H1 (cell line): ENCODE measurements around the gene PCDHGB5. TPM values are rescaled to one million over a fixed set of nuclear protein-coding genes. Genes with fewer than 3 reads are reported as not detected.

Experiments used
- CTCF ChIA-PET: fragments of 300-600 bp; sonication (Branson Sonifier 250); formaldehyde crosslinking; loops from one replicate; lab custom pipeline; 2021; ENCODE audit not compliant: partially characterized antibody; lab: Charles Lee
- POLR2A ChIA-PET: fragments of 300-600 bp; sonication (Branson Sonifier 250); formaldehyde crosslinking; loops from one replicate; lab custom pipeline; 2021; ENCODE audit warnings: inconsistent platforms; ENCODE audit not compliant: partially characterized antibody; lab: Charles Lee
- DNase-seq, 2 experiments: peaks; one replicate each; pipeline versions ENCODE4 v3.0.0 to v3.0.0-alpha.2; 2010 to 2022; ENCODE audit warnings: low spot score in 2 of 2, low read depth in 1 of 2, mixed read lengths in 1 of 2
- FAIRE-seq: peaks from 2 replicates; lab custom pipeline; 2011; peaks lifted over from hg19 to GRCh38; lab: Jason Lieb, UNC
- H2AFZ ChIP-seq: 2 replicates; pipeline ENCODE4 v1.8.1; 2012; ENCODE audit warnings: low read length, inconsistent platforms
- H2AK5ac ChIP-seq: 2 replicates; pipeline ENCODE4 v1.6.1; 2013; ENCODE audit warnings: low read depth, low read length
- H2BK120ac ChIP-seq: replicated peaks from 2 replicates; pipeline ENCODE3; 2013; ENCODE audit warnings: low read depth, low read length, inconsistent platforms
- H2BK12ac ChIP-seq: 2 replicates; pipeline ENCODE4 v1.6.1; 2013; ENCODE audit warnings: low read depth, low read length
- H2BK15ac ChIP-seq: 2 replicates; pipeline ENCODE4 v1.6.1; 2013; ENCODE audit warnings: low read length
- H2BK20ac ChIP-seq: 2 replicates; pipeline ENCODE4 v1.6.1; 2013; ENCODE audit warnings: low read length
- H2BK5ac ChIP-seq: 2 replicates; pipeline ENCODE4 v1.6.1; 2013; ENCODE audit warnings: low read depth, low read length
- H3K14ac ChIP-seq: 2 replicates; pipeline ENCODE4 v1.6.1; 2013; ENCODE audit warnings: inconsistent platforms; ENCODE audit not compliant: insufficient read length
- H3K18ac ChIP-seq: 2 replicates; pipeline ENCODE4 v1.6.1; 2013; ENCODE audit warnings: low read length; ENCODE audit errors: extremely low read depth
- H3K23ac ChIP-seq: 2 replicates; pipeline ENCODE4 v1.6.1; 2013; ENCODE audit warnings: inconsistent platforms; ENCODE audit not compliant: insufficient read length
- H3K23me2 ChIP-seq: 2 replicates; pipeline ENCODE4 v1.6.1; 2013; ENCODE audit warnings: low read depth, low read length
- H3K27ac ChIP-seq: 2 replicates; pipeline ENCODE4 v1.6.1; 2011; ENCODE audit warnings: low read depth, low read length, inconsistent platforms
- H3K27me3 ChIP-seq, 4 experiments: replicated peaks in 1 of 4; 1 replicate in 1 of 4; 2 replicates in 3 of 4; pipeline versions ENCODE4 v1.6.1 to v1.8.1; 2011 to 2013; ENCODE audit warnings: low read length in 3 of 4, mild to moderate bottlenecking in 3 of 4, inconsistent platforms in 2 of 4, mixed read lengths in 2 of 4, moderate library complexity in 1 of 4; ENCODE audit not compliant: control insufficient read depth in 3 of 4, insufficient read depth in 3 of 4; ENCODE audit errors: extremely low read depth in 1 of 4
- H3K36me3 ChIP-seq, 4 experiments: 2 replicates each; pipeline versions ENCODE4 v1.6.1 to v1.8.1; 2011 to 2013; ENCODE audit warnings: mild to moderate bottlenecking in 4 of 4, low read length in 3 of 4, moderate library complexity in 2 of 4, control low read depth in 1 of 4, inconsistent platforms in 1 of 4; ENCODE audit not compliant: insufficient read depth in 4 of 4, control insufficient read depth in 2 of 4
- H3K4ac ChIP-seq: replicated peaks from 2 replicates; pipeline ENCODE3; 2013; ENCODE audit warnings: low read length, low read depth, mixed read lengths, inconsistent platforms; ENCODE audit not compliant: insufficient read length
- H3K4me1 ChIP-seq, 4 experiments: replicated peaks in 1 of 4; 1 replicate in 1 of 4; 2 replicates in 3 of 4; pipeline versions ENCODE4 v1.6.1 to v1.8.1; 2011 to 2013; ENCODE audit warnings: low read length in 3 of 4, inconsistent platforms in 2 of 4, mixed read lengths in 1 of 4; ENCODE audit not compliant: insufficient read depth in 4 of 4, control insufficient read depth in 3 of 4
- H3K4me2 ChIP-seq, 2 experiments: 2 replicates each; pipeline versions ENCODE4 v1.6.1 to v1.8.1; 2011 to 2013; ENCODE audit warnings: low read depth in 2 of 2, low read length in 2 of 2, control low read depth in 1 of 2, inconsistent platforms in 1 of 2, mild to moderate bottlenecking in 1 of 2; ENCODE audit not compliant: insufficient read depth in 1 of 2
- H3K4me3 ChIP-seq, 4 experiments: fragments of 200-600, 300-600 bp in 1 of 4; sonication (generic), shearing (Covaris generic), sonication (Bioruptor Twin) in 1 of 4; 2 replicates each; pipeline versions ENCODE4 v1.5.1 to v1.8.1; 2011 to 2016; ENCODE audit warnings: low read length in 4 of 4, low read depth in 3 of 4, control low read depth in 2 of 4, inconsistent platforms in 2 of 4, mild to moderate bottlenecking in 2 of 4, mixed read lengths in 1 of 4, moderate library complexity in 1 of 4; ENCODE audit not compliant: insufficient read depth in 2 of 4; ENCODE audit errors: extremely low read depth in 1 of 4
- H3K56ac ChIP-seq: replicated peaks from 2 replicates; pipeline ENCODE3; 2013; ENCODE audit warnings: low read depth, mild to moderate bottlenecking, mixed read lengths, low read length, inconsistent platforms; ENCODE audit not compliant: insufficient read length
- H3K79me1 ChIP-seq: 2 replicates; pipeline ENCODE4 v1.6.1; 2013; ENCODE audit warnings: low read depth, low read length, control low read depth
- H3K79me2 ChIP-seq, 2 experiments: 2 replicates each; pipeline versions ENCODE4 v1.6.1 to v1.8.1; 2012 to 2013; ENCODE audit warnings: low read length in 2 of 2, mild to moderate bottlenecking in 2 of 2, inconsistent platforms in 1 of 2; ENCODE audit not compliant: insufficient read depth in 2 of 2, control insufficient read depth in 1 of 2
- H3K9ac ChIP-seq, 4 experiments: replicated peaks in 1 of 4; 1 replicate in 1 of 4; 2 replicates in 3 of 4; pipeline versions ENCODE4 v1.6.1 to v1.8.1; 2011 to 2013; ENCODE audit warnings: low read depth in 3 of 4, low read length in 3 of 4, control low read depth in 2 of 4, mild to moderate bottlenecking in 2 of 4, moderate library complexity in 2 of 4, inconsistent platforms in 1 of 4; ENCODE audit errors: extremely low read depth in 1 of 4
- H3K9me3 ChIP-seq, 2 experiments: 2 replicates each; pipeline versions ENCODE4 v1.6.1 to v1.8.1; 2012 to 2013; ENCODE audit warnings: mild to moderate bottlenecking in 2 of 2, moderate library complexity in 2 of 2, control low read depth in 1 of 2, inconsistent platforms in 1 of 2, low read depth in 1 of 2, low read length in 1 of 2, mixed read lengths in 1 of 2; ENCODE audit not compliant: insufficient read depth in 2 of 2
- H4K20me1 ChIP-seq, 2 experiments: replicated peaks in 1 of 2; 2 replicates each; pipeline versions ENCODE3 to v1.8.1; 2011 to 2013; ENCODE audit warnings: inconsistent platforms in 2 of 2, low read length in 2 of 2, mild to moderate bottlenecking in 1 of 2; ENCODE audit not compliant: insufficient read depth in 2 of 2, control insufficient read depth in 1 of 2
- H4K5ac ChIP-seq: 2 replicates; pipeline ENCODE4 v1.6.1; 2013; ENCODE audit warnings: low read length, low read depth, mixed read lengths, inconsistent platforms; ENCODE audit not compliant: insufficient read length
- H4K8ac ChIP-seq: 2 replicates; pipeline ENCODE4 v1.8.0; 2013; ENCODE audit warnings: mild to moderate bottlenecking, moderate library complexity, low read length, inconsistent platforms; ENCODE audit not compliant: insufficient read depth; ENCODE audit errors: extremely low read depth
- H4K91ac ChIP-seq: replicated peaks from 2 replicates; pipeline ENCODE3; 2013; ENCODE audit warnings: low read length, mixed read lengths, inconsistent platforms; ENCODE audit not compliant: insufficient read length
- CEBPB ChIP-seq: IDR thresholded peaks from 2 replicates; pipeline ENCODE4 v1.6.1; 2012; ENCODE audit warnings: low read depth, low read length
- E2F6 ChIP-seq: IDR thresholded peaks from 2 replicates; pipeline ENCODE4 v1.6.1; 2012; ENCODE audit warnings: inconsistent platforms
- KDM5A ChIP-seq: fragments of 200-600 bp; IDR thresholded peaks from 2 replicates; pipeline ENCODE4 v1.7.1; 2012; ENCODE audit warnings: mild to moderate bottlenecking, low read length, inconsistent platforms, mixed read lengths
- POLR2A ChIP-seq, 2 experiments: IDR thresholded peaks; 1 replicate in 1 of 2; 2 replicates in 1 of 2; pipeline ENCODE4 v1.6.1; 2011; ENCODE audit warnings: low read depth in 2 of 2, low read length in 2 of 2, mild to moderate bottlenecking in 2 of 2; ENCODE audit errors: control extremely low read depth in 1 of 2
- RFX5 ChIP-seq: IDR thresholded peaks from 2 replicates; pipeline ENCODE4 v1.6.1; 2011; ENCODE audit warnings: low read depth, low read length, improper control_type of control experiment, borderline replicate concordance
- SP2 ChIP-seq: IDR thresholded peaks from 2 replicates; pipeline ENCODE4 v1.6.1; 2012; ENCODE audit warnings: mild to moderate bottlenecking, low read length, inconsistent platforms
- TAF7 ChIP-seq: optimal IDR thresholded peaks from 2 replicates; pipeline ENCODE3; 2011; ENCODE audit warnings: low read depth, mild to moderate bottlenecking, inconsistent platforms, low read length, moderate library complexity, borderline replicate concordance
- polyA plus RNA-seq, 7 experiments: library from polyadenylated mRNA; depleted of rRNA in 3 of 7; stranded (reverse) in 5 of 7; unstranded in 2 of 7; fragments of >200 nt in 5 of 7; fragments of 200-250 nt in 2 of 7; gene quantifications; 1 replicate in 5 of 7; 2 replicates in 1 of 7; 4 replicates in 1 of 7; pipeline versions ENCODE4 v1.2.1 to v1.2.3, GENCODE V29; 2011 to 2013; ENCODE audit warnings: missing spikeins in 2 of 7, mixed read lengths in 2 of 7
- total RNA-seq: library from RNA; stranded (reverse); fragmentation: NEBNext Ultra II Directional; extraction: Animal tissue kit (Norgen Biotek cat#: 25700); gene quantifications from 2 replicates; pipeline ENCODE4 v1.2.1, GENCODE V29; 2021

PCDHGB5 gene
- total and polyA plus RNA-seq, 2 of the 8 experiments (the other 6 are each of a cell fraction or from before 2014, with no cell fraction given): 1.1 to 2.6 TPM

GRCh38 chr5:141362719-141363118 lies 35.0 kb upstream of the PCDHGB5 start:
- H3K4me1 ChIP-seq: peaks cover 0 to 3% (median under 1%) of the 10 kb centered on the region in 4 experiments; a peak in 1 of 7 replicates
- H4K20me1 ChIP-seq: no peaks in the 10 kb centered on the region
- H4K5ac ChIP-seq: no peak overlapping the region
- H2BK15ac ChIP-seq: no peak overlapping the region
- POLR2A ChIA-PET: no interaction called here
- no peaks in the 10 kb centered on the region for H3K79me1 ChIP-seq
- H2AFZ ChIP-seq: no peak overlapping the region
- peaks cover 0 to 8% (median 3%) of the 10 kb centered on the region in 4 experiments; a peak in 3 of 8 replicates for H3K36me3 ChIP-seq
- no peak overlapping the region for H3K18ac ChIP-seq
- TF ChIP-seq RFX5: no peak
- no peak for TF ChIP-seq POLR2A (IDR thresholded peaks at IDR 0.05; ENCODE audit: control extremely low read depth in 1 of 2, low read depth in 2 of 2, low read length in 2 of 2)
- TF ChIP-seq E2F6: no peak
- TF ChIP-seq KDM5A: no peak
- no peak for TF ChIP-seq SP2
- TF ChIP-seq CEBPB: no peak
- TF ChIP-seq TAF7: no peak
- TF ChIP-seq, all 59 proteins: peak for 0
- H2BK5ac ChIP-seq: no peak overlapping the region
- no peak overlapping the region for H4K91ac ChIP-seq
- no peak overlapping the region for H2BK20ac ChIP-seq
- H4K8ac ChIP-seq: no peak overlapping the region
- H3K27me3 ChIP-seq: no peaks in the 10 kb centered on the region
- no peak overlapping the region for H3K23ac ChIP-seq
- FAIRE-seq (no peak), DNase-seq (no peak)
- H3K9me3 ChIP-seq: peaks cover 43 to 51% of the 10 kb centered on the region in 2 experiments
- CTCF ChIA-PET: interaction anchor here (0.9 to 1.6 kb wide), 6 partner anchors 8 to 175 kb away, joined by 3 to 7 read pairs (median 4); partner anchors contain the start of genes PCDHGA2 and PCDHGB1
- H2BK12ac ChIP-seq: no peak overlapping the region
- H3K79me2 ChIP-seq: no peaks in the 10 kb centered on the region
- no peak overlapping the region for H3K4ac ChIP-seq
- H3K14ac ChIP-seq: no peak overlapping the region
- H3K9ac ChIP-seq: no peak overlapping the region
- peak overlapping the region in 1 of 4 experiments; percentile 40; a peak in 1 of 8 replicates for H3K4me3 ChIP-seq
- no peaks in the 10 kb centered on the region for H3K23me2 ChIP-seq
- no peak overlapping the region for H2BK120ac ChIP-seq
- no peak overlapping the region for H3K56ac ChIP-seq
- no peak overlapping the region for H3K4me2 ChIP-seq
- no peak overlapping the region for H2AK5ac ChIP-seq
- no peak overlapping the region for H3K27ac ChIP-seq
